Muscle layer of duodenum (tissue), 2 donors: ENCODE data around the gene SLC45A2.
A peak's percentile ranks its signal among the peaks of the same experiment; 100 is the strongest.

Source experiments
- H3K27ac ChIP-seq: one replicate; pipeline ENCODE4 v1.7.0; 2013; ENCODE audit warnings: mild to moderate bottlenecking, low read length
- H3K27me3 ChIP-seq: one replicate; pipeline ENCODE4 v1.7.0; 2013; ENCODE audit warnings: low read depth, mild to moderate bottlenecking, control low read depth, low read length
- H3K36me3 ChIP-seq, 2 donors: one replicate each; pipeline ENCODE4 v1.7.0; 2013; ENCODE audit warnings: low read length in 2 of 2, control low read depth in 1 of 2, mild to moderate bottlenecking in 1 of 2; ENCODE audit not compliant: insufficient read depth in 2 of 2, control insufficient read depth in 1 of 2
- H3K4me1 ChIP-seq, 2 donors: one replicate each; pipeline ENCODE4 v1.7.0; 2013; ENCODE audit warnings: low read length in 2 of 2, mild to moderate bottlenecking in 2 of 2, control low read depth in 1 of 2, moderate library complexity in 1 of 2; ENCODE audit not compliant: insufficient read depth in 2 of 2, control insufficient read depth in 1 of 2
- H3K4me3 ChIP-seq, 2 donors: one replicate each; pipeline ENCODE4 v1.7.0; 2013; ENCODE audit warnings: low read length in 2 of 2, low read depth in 1 of 2, mild to moderate bottlenecking in 1 of 2
- H3K9me3 ChIP-seq, 2 donors: one replicate each; pipeline ENCODE4 v1.7.0; 2013; ENCODE audit warnings: low read length in 2 of 2, control low read depth in 1 of 2, mild to moderate bottlenecking in 1 of 2; ENCODE audit not compliant: control insufficient read depth in 1 of 2
- donor health status: healthy.

Gene SLC45A2

DNA sequence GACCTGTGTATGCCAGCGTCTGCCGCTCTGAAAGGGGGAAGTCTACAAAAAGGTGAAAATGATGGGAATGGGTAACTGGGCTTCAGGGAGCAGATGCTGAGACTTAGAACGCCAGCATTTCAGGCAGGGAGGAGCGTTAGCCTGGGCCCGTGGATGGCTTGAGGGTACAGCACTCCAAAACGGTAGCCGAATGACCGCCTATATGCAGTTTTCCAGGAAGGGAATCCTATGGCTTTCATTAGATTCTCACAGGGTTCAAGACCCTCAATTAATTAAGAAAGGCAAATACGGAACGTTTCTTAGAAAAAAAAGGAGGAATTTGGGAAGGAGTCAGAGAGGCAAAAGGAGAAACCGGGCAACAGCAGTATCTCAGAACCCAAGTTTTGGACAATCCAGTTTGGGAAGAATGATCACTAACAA is 22.7 kb upstream of the SLC45A2 start:
- no peaks in the 10 kb centered on the region for H3K27me3 ChIP-seq
- H3K4me3 ChIP-seq, result peak overlapping the region; percentile 91 to 97
- H3K27ac ChIP-seq, result peak overlapping the region; percentile 92
- peaks cover 12 to 13% of the 10 kb centered on the region in 2 donors for H3K36me3 ChIP-seq
- H3K9me3 ChIP-seq, result no peaks in the 10 kb centered on the region
- peaks cover 12 to 23% of the 10 kb centered on the region in 2 donors for H3K4me1 ChIP-seq

DNA sequence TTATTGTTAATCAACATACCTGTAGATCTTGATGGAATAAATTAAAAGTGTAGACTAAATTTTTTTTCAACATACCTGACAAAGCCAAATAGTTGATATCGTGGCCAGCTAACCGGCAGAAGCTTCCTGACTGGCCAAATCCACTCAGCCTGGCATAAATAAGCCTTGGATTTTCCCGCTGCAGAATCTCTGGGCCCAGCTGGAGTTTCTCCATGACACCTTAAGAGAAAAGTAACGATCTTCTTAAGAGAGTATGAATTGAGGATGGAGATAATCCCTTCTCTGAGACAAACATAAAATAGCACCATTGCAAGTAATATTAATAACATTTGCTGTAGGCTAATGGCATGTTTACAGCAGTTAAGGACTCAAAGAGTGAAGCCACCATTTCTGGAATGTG is 21.2 kb upstream of the SLC45A2 start:
- H3K9me3 ChIP-seq, result no peaks in the 10 kb centered on the region
- no peak overlapping the region for H3K27ac ChIP-seq
- H3K27me3 ChIP-seq, result no peaks in the 10 kb centered on the region
- H3K36me3 ChIP-seq, result peaks cover 12 to 13% of the 10 kb centered on the region in 2 donors
- H3K4me3 ChIP-seq, result no peak overlapping the region
- peaks cover 12 to 32% of the 10 kb centered on the region in 2 donors for H3K4me1 ChIP-seq

DNA sequence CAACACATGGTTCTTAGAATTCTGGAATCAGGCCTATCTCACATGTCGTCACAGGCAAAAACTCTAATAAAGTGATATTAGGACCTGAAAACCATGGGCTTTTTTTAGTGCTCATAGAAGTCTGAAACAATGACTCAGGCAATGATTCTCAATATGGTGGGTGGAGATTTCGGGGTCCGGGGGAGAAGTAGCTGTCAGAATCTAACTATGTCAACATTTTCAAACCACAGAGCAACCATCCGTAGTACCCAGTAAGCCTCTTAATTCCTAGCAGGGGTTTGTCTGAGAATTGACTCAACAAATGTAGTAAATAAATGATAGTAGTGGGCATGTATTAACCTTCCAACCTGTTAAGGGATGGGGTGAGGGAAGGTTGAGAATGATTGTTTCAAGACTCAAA is 20.7 kb upstream of the SLC45A2 start:
- H3K4me1 ChIP-seq, result peaks cover 12 to 37% of the 10 kb centered on the region in 2 donors
- no peaks in the 10 kb centered on the region for H3K9me3 ChIP-seq
- H3K36me3 ChIP-seq, result peaks cover 12 to 13% of the 10 kb centered on the region in 2 donors
- H3K27me3 ChIP-seq, result no peaks in the 10 kb centered on the region
- H3K27ac ChIP-seq, result no peak overlapping the region
- H3K4me3 ChIP-seq, result no peak overlapping the region

DNA sequence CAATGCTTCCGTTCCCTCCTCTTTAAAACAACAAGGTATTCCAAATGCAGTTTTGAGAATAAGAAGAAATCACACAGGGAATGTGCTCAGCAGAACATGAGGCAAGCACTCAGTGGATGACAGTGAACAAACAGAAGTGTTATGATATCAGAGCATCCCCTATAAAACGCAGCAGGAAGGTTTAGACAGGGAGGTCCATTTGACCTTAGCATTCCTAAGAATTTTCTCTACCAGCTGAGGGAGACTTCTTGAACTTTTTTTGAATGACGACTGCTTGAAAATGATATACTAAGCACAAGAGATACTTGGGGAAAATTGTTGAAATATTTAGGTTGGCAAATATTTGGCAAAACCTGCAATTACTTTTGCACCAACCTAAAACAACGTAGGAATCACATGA is 19.4 kb upstream of the SLC45A2 start:
- Histone ChIP-seq H3K36me3 (peaks cover 12 to 13% of the 10 kb centered on the region in 2 donors), H3K27me3 (no peaks in the 10 kb centered on the region), H3K9me3 (no peaks in the 10 kb centered on the region), H3K27ac (no peak overlapping the region), H3K4me3 (no peak overlapping the region), H3K4me1 (peaks cover 11 to 37% of the 10 kb centered on the region in 2 donors)

DNA sequence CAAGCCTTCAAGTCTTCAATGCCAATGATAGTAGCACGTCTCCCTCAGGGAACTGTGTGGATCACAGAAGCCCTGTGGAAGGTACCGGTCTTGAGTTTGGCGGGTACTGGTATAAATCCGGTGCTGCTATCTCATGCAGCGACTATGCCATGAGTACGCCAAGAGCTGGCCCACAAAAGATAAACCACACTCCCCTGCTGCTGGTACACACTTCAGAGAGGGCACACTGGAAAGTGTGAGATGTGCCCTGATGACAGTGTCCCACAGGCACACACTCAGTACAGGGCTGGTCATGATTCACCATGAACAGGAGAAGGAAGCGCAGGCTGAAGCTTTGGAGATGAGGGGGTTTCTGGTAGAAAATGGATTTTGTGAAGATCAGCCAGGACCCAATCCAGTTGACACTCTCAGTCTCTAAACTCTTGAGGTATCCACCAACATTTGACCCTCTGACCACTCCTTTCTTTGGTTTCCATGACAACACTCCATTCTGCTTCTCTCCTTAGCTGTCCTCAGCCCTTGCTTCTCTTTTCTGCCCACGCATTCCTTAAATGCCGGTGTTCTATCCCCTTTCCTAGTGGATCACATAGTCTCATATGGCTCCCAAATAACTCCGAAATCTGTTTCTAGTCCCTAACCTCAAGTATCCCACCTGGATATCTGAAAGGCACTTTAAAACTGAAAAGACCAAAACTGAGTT is 18.3 kb upstream of the SLC45A2 start:
- H3K27me3 ChIP-seq, result no peaks in the 10 kb centered on the region
- H3K4me1 ChIP-seq, result peaks cover 6 to 37% of the 10 kb centered on the region in 2 donors
- H3K9me3 ChIP-seq, result no peaks in the 10 kb centered on the region
- H3K36me3 ChIP-seq, result peaks cover 10 to 19% of the 10 kb centered on the region in 2 donors
- H3K4me3 ChIP-seq, result no peak overlapping the region
- no peak overlapping the region for H3K27ac ChIP-seq

DNA sequence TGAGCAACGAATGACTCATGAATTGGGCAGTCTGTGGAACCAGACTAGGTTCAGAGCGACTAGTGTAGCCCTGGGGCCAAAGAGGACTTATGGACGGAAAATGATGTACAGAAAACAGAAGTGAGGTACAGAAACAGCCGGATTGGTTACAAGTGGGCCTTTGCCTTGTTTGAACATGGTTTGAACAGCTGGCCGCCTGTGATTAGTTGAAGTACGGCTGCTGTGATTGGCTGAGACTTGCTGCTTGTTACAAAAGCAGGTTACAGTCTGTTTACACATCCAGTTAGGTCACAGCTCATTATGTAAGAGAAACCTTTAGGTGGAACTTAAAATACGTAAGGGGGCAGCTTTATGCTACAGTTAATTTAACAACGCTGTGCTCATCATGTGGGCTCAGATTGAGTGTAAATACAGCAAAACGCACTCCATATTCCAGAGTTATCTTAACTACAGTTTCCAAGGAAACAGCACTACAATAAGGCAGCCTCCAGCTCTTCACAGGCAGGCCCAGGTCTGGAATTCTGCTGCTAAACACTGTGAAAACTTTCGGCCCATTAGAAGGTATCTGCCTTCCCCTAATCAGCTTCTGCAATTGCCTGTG is 16.8 kb upstream of the SLC45A2 start:
- peak overlapping the region; percentile 42 for H3K27ac ChIP-seq
- H3K36me3 ChIP-seq, result peaks cover 10 to 19% of the 10 kb centered on the region in 2 donors
- H3K27me3 ChIP-seq, result no peaks in the 10 kb centered on the region
- peaks cover 0 to 28% of the 10 kb centered on the region in 2 donors for H3K4me1 ChIP-seq
- H3K9me3 ChIP-seq, result no peaks in the 10 kb centered on the region
- H3K4me3 ChIP-seq, result no peak overlapping the region

DNA sequence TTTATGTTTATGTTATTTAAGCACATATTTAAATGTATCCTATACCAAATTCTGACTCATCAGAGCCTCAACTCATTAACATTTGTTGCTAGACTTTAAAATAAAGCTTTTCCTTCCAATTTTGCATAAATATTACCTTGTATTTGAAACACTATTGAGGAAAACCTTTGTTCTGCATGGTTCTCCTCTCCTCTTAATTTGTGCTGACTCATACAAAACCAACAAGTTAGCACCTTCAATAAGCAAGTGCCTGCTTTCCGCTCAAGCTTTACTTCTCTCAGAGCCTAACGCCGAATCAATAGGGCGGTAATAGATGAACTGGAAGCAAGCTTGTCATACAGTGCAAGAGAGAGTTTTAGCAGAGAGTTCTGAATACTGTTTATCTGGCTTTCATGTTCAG is 15.5 kb upstream of the SLC45A2 start:
- Histone ChIP-seq H3K36me3 (peaks cover 10 to 19% of the 10 kb centered on the region in 2 donors), H3K9me3 (no peaks in the 10 kb centered on the region), H3K27ac (no peak overlapping the region), H3K4me3 (no peak overlapping the region), H3K27me3 (no peaks in the 10 kb centered on the region), H3K4me1 (peaks cover 0 to 19% of the 10 kb centered on the region in 2 donors)

DNA sequence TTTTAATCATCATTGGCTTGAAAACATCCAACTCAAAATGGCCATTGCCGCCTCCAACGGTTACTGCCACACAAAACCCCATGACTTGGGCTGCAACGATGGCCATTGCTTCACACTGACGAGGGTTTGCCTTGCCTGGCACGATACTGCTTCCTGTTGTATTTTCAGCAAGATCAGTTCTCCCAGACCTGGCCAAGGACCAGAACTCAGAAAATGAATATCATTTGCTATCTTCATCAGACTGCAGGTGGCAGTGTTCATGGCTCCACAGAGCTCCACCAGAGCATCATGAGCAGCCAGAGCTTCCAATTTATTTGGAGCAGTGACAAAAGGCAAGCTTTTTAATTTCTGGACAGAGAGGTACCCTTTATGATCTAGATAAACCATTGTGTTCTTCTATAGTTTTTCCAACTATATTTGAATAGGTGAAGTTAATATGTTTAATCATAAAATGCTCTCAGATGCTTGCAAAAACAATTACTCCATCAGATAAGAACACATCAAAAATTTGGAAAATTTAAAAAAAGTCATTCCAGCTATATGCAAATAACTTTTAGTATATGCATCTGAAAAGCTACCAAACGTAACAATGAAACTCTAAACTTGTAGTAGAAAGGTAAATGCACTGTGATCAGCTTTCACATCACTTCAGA is 13.0 kb upstream of the SLC45A2 start:
- Histone ChIP-seq H3K27ac (no peak overlapping the region), H3K36me3 (peaks cover 0 to 9% of the 10 kb centered on the region in 2 donors), H3K4me1 (peaks cover 0 to 19% of the 10 kb centered on the region in 2 donors), H3K9me3 (no peaks in the 10 kb centered on the region), H3K27me3 (no peaks in the 10 kb centered on the region), H3K4me3 (no peak overlapping the region)

DNA sequence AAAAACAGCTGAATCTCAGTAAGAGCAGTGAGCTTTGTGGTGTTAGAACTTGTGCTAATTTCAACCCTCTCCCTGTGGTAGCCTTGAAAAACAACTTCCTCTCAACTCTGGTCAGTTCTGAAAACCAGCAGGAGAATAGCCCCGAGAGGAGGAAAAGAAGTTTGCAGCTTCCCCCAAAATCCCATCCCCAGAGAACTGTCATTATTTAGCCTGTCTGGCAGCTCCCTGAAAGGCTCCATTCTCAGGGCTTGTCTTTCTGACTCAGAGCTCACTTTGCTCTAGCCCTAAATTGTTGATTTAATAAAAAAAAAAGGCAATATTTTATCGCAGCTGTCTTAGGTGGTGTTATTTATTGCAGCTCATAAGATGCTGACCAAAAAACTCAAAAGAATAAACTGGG is 11.4 kb upstream of the SLC45A2 start:
- H3K27ac ChIP-seq, result no peak overlapping the region
- no peaks in the 10 kb centered on the region for H3K27me3 ChIP-seq
- H3K36me3 ChIP-seq, result peaks cover 0 to 7% of the 10 kb centered on the region in 2 donors
- H3K4me1 ChIP-seq, result peaks cover 0 to 11% of the 10 kb centered on the region in 2 donors
- no peak overlapping the region for H3K4me3 ChIP-seq
- H3K9me3 ChIP-seq, result no peaks in the 10 kb centered on the region

DNA sequence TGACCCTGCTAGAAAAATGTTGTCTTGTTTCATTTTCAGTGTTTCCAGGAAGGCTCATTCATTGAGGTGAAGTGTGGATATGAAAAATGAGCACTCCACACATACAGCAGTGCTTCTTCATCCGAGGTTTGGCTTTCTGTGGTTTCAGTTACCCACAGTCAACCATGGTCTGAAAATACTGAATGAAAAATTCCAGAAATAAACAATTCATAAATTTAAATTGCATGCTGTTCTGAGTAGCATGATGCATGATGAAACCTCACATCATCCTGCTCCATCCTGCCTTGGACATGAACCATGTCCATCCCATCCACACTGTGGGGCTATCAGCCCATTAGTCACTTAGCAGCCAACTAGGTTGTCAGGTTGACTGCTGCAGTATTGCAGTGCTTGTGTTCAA is 10.4 kb upstream of the SLC45A2 start:
- Histone ChIP-seq H3K4me1 (peaks cover 0 to 5% of the 10 kb centered on the region in 2 donors), H3K4me3 (no peak overlapping the region), H3K27ac (no peak overlapping the region), H3K36me3 (peaks cover 0 to 7% of the 10 kb centered on the region in 2 donors), H3K27me3 (no peaks in the 10 kb centered on the region), H3K9me3 (no peaks in the 10 kb centered on the region)

DNA sequence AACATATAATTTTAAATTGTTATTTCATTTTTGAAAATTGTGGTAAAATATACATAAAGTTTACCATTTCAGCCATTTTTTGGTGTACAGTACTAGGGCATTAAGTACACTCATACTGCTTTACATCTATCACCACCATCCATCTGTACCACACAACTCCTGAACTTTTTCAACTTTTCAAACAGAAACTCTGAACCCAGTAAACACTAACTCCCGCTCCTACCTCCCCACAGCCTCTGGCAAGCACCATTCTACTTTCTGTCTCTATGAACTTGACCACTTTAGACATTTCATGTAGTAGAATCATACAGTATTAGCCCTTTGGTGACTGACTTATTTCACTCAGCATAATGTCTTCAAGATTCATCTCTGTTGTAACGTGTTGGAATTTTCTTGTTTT is 8.4 kb upstream of the SLC45A2 start:
- H3K27me3 ChIP-seq, result no peaks in the 10 kb centered on the region
- peaks cover 0 to 5% of the 10 kb centered on the region in 2 donors for H3K4me1 ChIP-seq
- no peak overlapping the region for H3K4me3 ChIP-seq
- H3K36me3 ChIP-seq, result peaks cover 14 to 16% of the 10 kb centered on the region in 2 donors
- H3K27ac ChIP-seq, result no peak overlapping the region
- H3K9me3 ChIP-seq, result no peaks in the 10 kb centered on the region
